ENCODE measurements around the gene WNT7A. TPM values are rescaled to one million over a fixed set of nuclear protein-coding genes. Genes with fewer than 3 reads are reported as not detected.

WNT7A gene
- total RNA-seq, 1 experiment from 2014 or later = 0.34 TPM

DNA sequence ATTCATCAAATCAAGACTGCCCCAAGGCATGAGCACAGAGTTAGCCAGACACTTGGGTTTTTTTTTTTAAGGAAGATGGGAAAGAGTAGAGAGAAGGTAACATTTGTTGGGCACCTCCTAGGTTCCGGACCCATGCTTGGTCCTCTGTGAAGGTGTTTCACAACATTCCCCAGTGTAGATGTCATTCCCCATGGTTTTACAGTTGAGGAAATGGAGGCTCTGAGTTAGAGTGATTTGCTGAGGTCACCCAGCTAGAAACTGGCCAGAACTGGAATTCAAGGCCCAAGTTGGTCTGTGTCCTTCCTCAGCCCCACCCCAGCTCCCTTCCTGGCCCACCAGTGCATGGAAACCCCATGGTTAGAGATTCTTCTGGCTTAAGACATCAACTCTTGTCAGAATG, 19.9 kb downstream of the WNT7A start:
- Histone ChIP-seq H4K20me1 (ENCODE audit: insufficient read depth) (no peaks in the 10 kb centered on the region), H3K4me1 (ENCODE audit: control insufficient read depth in 1 of 2, insufficient read depth in 2 of 2, low read length in 2 of 2) (peaks cover 0 to 43% of the 10 kb centered on the region in 2 experiments; a peak in 2 of 4 replicates), H3K27me3 (ENCODE audit: insufficient read depth, low read length) (no peaks in the 10 kb centered on the region), H3K9ac (ENCODE audit: low read length) (no peak overlapping the region), H3K9me3 (ENCODE audit: control insufficient read depth in 1 of 2, insufficient read depth in 1 of 2, low read depth in 1 of 2, low read length in 2 of 2) (no peaks in the 10 kb centered on the region), H3K79me2 (ENCODE audit: insufficient read depth, low read length) (no peaks in the 10 kb centered on the region), H3K4me2 (ENCODE audit: low read length) (no peak overlapping the region), H3K27ac (ENCODE audit: low read depth, low read length) (no peak overlapping the region), H2AFZ (ENCODE audit: low read depth, low read length, poor library complexity, severe bottlenecking) (no peak overlapping the region), H3K4me3 (replicated peaks in 1 of 2; ENCODE audit: low read depth in 1 of 2, low read length in 2 of 2) (no peak overlapping the region), H3K36me3 (ENCODE audit: control insufficient read depth in 1 of 2, insufficient read depth in 2 of 2, low read length in 2 of 2) (no peaks in the 10 kb centered on the region), H3K9me2 (ENCODE audit: insufficient read depth) (no peaks in the 10 kb centered on the region)
- TF ChIP-seq RAD21 (IDR thresholded peaks at IDR 0.05; ENCODE audit: low read depth) (no peak), ELF1 (IDR thresholded peaks at IDR 0.05; ENCODE audit: borderline replicate concordance, low read depth) (no peak), TCF7L2 (IDR thresholded peaks at IDR 0.05; ENCODE audit: borderline replicate concordance, extremely low read depth, insufficient read depth, insufficient read length) (no peak), POLR2A (IDR thresholded peaks at IDR 0.05; ENCODE audit: borderline replicate concordance, extremely low read depth, insufficient read depth, insufficient read length) (no peak), SRF (IDR thresholded peaks at IDR 0.05; ENCODE audit: low read depth) (no peak), ZFX (IDR thresholded peaks at IDR 0.05) (no peak), JUND (IDR thresholded peaks at IDR 0.05) (no peak), FOSL1 (IDR thresholded peaks at IDR 0.05; ENCODE audit: low read depth) (no peak), EGR1 (IDR thresholded peaks at IDR 0.05; ENCODE audit: low read depth) (no peak), CBX3 (IDR thresholded peaks at IDR 0.05; ENCODE audit: low read depth) (no peak), YY1 (IDR thresholded peaks at IDR 0.05; ENCODE audit: extremely low read depth, insufficient replicate concordance, low read depth, low read length) (no peak), POLR2AphosphoS5 (IDR thresholded peaks at IDR 0.05; ENCODE audit: low read depth, low read length) (no peak)
- TF ChIP-seq, protein P1, sequence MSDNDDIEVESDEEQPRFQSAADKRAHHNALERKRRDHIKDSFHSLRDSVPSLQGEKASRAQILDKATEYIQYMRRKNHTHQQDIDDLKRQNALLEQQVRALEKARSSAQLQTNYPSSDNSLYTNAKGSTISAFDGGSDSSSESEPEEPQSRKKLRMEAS (IDR thresholded peaks at IDR 0.05) = no peak
- TF ChIP-seq, protein P2, sequence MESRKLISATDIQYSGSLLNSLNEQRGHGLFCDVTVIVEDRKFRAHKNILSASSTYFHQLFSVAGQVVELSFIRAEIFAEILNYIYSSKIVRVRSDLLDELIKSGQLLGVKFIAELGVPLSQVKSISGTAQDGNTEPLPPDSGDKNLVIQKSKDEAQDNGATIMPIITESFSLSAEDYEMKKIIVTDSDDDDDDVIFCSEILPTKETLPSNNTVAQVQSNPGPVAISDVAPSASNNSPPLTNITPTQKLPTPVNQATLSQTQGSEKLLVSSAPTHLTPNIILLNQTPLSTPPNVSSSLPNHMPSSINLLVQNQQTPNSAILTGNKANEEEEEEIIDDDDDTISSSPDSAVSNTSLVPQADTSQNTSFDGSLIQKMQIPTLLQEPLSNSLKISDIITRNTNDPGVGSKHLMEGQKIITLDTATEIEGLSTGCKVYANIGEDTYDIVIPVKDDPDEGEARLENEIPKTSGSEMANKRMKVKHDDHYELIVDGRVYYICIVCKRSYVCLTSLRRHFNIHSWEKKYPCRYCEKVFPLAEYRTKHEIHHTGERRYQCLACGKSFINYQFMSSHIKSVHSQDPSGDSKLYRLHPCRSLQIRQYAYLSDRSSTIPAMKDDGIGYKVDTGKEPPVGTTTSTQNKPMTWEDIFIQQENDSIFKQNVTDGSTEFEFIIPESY (IDR thresholded peaks at IDR 0.05; ENCODE audit: extremely low read depth, insufficient replicate concordance, low read length) = no peak
- TF ChIP-seq, protein P3, sequence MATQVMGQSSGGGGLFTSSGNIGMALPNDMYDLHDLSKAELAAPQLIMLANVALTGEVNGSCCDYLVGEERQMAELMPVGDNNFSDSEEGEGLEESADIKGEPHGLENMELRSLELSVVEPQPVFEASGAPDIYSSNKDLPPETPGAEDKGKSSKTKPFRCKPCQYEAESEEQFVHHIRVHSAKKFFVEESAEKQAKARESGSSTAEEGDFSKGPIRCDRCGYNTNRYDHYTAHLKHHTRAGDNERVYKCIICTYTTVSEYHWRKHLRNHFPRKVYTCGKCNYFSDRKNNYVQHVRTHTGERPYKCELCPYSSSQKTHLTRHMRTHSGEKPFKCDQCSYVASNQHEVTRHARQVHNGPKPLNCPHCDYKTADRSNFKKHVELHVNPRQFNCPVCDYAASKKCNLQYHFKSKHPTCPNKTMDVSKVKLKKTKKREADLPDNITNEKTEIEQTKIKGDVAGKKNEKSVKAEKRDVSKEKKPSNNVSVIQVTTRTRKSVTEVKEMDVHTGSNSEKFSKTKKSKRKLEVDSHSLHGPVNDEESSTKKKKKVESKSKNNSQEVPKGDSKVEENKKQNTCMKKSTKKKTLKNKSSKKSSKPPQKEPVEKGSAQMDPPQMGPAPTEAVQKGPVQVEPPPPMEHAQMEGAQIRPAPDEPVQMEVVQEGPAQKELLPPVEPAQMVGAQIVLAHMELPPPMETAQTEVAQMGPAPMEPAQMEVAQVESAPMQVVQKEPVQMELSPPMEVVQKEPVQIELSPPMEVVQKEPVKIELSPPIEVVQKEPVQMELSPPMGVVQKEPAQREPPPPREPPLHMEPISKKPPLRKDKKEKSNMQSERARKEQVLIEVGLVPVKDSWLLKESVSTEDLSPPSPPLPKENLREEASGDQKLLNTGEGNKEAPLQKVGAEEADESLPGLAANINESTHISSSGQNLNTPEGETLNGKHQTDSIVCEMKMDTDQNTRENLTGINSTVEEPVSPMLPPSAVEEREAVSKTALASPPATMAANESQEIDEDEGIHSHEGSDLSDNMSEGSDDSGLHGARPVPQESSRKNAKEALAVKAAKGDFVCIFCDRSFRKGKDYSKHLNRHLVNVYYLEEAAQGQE (IDR thresholded peaks at IDR 0.05; ENCODE audit: low read depth) = no peak
- TF ChIP-seq, protein P4, sequence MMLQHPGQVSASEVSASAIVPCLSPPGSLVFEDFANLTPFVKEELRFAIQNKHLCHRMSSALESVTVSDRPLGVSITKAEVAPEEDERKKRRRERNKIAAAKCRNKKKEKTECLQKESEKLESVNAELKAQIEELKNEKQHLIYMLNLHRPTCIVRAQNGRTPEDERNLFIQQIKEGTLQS (IDR thresholded peaks at IDR 0.05) = no peak
- ChIA-PET CTCF (no interaction called here), RAD21 (ENCODE audit: low non-redundant PET in 1 of 2, low total read pairs in 2 of 2, uncharacterized antibody in 2 of 2, unreplicated experiment in 2 of 2) (no interaction called here), POLR2A (no interaction called here)
- no TSS peak for BruUV-seq (replicated peaks)
- DNase-seq (ENCODE audit: low read depth, low spot score) (no peak), ATAC-seq (no peak)
- intact Hi-C loops (cut with micrococcal nuclease) = no loop called here
